NCI-H2196 treated with DMSO at 0.1 percent for 48 hours (cell line): ENCODE measurements around the gene ZNF22.
"Not testable (repeated sequence)": the region's sequence is repeated elsewhere in the genome, so short reads cannot be mapped to it uniquely, and the experiment has no call there.

Experiments used
- DNase-seq: peaks from one replicate; lab custom pipeline; 2025; ENCODE audit not compliant: unreplicated experiment; lab: John Stamatoyannopoulos, UW

The ZNF22 gene

DNA sequence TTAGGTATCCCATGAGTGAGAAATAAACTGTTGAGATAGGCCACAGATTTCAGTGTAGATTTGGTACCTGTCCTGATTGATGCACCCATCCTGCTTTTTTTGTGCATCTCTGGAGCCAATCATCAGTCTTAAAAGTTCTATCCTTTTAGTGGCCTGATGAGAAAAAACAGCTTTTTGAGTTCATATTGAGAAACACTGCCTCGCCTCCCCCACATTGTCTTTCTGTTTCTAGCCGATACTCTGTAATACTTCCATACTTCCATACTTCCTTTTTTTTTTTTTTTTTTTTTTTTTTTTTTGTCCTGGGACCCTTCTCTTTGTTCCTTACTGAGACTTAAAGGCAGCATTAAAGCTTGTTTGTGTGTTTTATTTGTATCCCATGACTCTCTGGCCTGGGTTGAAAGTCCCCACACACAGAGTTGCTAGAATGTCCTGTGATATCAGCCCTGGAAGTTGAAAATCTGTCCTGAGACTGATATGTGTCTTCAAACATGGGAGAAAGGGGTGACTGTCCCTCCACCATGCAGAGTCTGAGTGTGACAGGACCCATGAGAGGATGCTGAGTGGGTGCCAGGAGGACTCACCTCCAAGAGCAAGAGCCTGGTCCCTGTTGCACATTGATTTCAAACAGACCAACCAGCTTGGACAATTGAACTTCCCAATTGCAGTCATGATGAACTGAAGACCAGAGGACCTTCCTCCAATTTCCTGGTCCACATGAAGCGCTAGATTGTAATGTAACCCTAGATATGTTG, 5.7 kb downstream of the ZNF22 start:
- no peak for DNase-seq

DNA sequence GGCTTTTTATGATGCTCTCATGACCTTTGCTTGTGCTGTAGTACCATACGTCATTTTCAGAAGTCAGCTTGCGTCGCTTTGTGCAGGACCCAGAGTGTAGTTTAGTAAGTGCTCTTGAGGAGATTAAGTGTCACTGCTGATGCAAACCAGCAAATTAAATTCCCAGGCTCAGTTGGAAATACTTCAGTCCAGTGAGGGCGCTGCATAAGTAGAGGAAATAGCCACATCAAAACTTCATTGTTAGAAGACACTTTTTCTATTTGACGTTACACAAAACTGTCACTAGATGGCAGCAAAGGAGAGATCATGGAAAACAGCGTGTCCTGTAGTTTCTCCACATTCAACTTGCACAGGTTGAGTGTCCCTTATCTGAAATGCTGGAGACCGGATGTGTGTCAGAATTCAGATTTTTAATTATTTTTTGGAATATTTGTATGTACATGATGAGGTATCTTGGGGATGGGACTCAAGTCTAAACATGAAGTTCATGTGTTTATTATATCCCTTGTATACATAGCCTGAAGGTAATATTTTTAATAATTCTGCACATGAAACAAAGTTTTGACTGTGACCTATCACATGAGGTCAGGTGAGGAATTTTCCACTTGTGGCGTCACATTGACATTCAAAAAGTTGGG, 7.9 kb downstream of the ZNF22 start:
- peak; percentile 68 for DNase-seq

DNA sequence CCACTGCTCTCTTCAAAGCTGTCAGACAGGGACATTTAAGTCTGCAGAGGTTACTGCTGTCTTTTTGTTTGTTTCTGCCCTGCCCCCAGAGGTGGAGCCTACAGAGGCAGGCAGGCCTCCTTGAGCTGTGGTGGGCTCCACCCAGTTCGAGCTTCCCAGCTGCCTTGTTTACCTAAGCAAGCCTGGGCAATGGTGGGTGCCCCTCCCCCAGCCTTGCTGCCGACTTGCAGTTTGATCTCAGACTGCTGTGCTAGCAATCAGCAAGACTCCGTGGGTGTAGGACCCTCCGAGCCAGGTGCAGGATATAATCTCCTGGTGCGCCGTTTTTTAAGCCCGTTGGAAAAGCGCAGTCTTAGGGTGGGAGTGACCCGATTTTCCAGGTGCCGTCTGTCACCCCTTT, 13.8 kb downstream of the ZNF22 start:
- not testable (repeated sequence) for DNase-seq

DNA sequence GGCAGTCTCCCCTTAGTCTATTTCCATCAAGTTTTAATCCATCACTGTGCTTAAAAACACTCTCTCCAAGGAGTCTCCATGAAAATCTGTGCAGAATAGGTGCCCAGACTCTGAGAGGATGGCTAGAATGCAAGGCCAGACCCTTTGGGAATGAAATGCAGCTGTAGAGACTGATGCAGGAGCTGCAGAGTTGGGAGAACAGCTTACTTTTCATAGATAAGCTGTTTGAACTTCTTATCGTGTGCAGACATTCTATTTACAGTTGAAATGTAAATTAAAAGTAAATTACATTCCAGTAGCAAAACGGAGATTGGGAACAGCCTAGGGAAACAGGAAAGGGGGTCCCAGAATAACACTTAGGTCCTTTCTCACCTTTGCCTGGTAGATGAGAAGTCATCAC, 14.9 kb downstream of the ZNF22 start:
- DNase-seq: no peak

DNA sequence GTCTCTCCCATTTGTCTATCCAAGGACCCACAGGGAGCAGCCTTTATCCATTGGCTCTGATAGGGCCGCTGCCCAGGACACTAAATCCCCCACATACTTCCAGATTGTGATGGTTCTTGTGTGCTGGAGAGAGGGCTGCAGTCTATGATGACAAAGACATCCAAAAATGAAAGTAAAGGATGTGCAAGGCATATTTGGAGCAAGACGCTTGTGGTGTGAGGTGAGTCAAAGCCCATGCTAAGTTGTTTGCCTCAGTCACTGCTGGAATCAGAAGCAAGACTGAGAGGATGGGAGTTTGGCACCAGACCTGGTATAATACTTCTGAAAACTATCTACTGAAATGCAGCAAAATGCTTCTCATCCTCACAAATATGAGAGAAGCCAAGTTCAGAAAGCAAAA, 22.7 kb downstream of the ZNF22 start:
- no peak for DNase-seq

DNA sequence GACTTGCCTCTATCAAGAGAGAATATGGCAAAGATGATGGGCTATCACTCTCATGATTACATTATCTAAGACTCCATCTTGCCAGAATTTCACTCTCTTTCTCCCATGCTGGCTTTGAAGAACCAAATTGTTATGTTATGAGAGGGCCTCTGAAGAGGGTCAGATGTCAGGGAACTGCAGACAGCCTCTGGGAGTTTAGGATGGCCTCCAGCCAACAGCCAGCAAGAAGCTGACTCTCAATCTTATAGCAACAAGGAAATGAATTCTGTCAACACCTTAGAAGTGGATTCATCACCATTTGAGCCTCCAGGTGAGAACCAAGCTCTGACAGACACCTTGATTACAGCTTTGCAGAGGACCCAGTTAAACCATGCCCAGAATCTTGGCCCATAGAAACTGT, 33.6 kb downstream of the ZNF22 start:
- DNase-seq: no peak

DNA sequence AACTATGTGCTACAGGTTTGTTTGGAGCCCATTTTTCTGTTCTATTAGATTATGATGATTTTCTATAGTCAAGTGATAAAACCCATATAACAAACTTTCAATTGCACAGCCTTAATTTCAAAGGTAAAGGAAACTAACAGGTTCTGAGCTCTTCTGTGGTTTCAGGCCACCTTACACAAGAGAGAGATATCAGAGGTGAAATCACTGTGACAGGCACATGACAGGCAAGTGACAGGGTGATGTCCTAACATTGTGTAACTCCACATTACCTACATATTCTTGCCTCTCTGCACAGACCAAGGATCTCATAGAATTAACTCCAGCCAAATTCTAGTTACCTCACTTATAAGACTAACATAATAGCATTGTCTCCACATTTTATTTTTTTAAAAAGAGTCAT, 35.0 kb downstream of the ZNF22 start:
- DNase-seq: no peak

DNA sequence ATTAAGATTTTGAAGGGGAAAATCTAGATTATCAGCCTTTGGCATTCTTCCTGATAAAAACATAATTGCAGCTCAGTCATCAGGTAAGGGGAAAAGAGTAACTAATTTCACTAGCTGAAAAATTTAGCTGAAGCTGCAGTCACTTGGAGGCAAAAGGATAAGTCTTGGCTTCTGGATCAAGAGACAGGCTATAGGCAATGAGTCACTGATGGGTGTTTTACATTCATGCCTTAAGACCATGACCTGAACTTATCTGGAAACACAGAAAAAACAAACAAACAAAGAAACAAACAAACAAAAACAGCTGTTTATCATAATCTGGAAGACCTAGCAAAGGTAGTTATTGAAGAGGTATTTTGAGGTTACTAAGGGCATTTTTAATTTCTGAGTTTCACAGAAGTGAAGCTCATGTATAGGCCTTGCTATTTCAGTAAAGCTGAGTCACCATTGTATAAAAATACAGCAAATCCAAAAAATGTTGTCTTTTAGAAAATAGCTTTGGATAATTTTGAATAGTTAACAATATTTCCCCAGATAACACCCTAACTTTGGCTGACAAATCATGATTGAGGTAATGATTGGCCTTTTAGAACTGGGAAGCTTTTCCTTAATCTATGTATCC, 40.3 kb downstream of the ZNF22 start:
- DNase-seq: no peak

DNA sequence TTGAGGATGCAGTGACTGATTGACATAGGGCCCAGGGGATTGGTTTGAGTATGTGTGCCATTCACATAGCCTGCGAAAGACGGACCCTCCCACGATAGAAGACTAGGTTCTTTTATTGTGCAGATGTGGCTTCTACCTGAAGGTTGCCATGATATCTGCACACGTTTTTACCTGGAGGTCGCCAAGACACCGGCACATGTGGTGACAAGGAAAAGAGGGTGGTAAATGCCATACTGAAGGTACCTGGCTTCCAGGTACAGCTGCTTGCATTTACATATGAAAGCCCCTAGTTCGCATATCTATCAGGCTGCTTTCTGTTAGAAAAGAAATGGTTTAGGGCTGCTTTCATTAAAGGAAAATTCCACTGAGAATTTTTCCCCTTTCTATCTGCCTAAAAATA, 43.6 kb downstream of the ZNF22 start:
- DNase-seq: no peak

DNA sequence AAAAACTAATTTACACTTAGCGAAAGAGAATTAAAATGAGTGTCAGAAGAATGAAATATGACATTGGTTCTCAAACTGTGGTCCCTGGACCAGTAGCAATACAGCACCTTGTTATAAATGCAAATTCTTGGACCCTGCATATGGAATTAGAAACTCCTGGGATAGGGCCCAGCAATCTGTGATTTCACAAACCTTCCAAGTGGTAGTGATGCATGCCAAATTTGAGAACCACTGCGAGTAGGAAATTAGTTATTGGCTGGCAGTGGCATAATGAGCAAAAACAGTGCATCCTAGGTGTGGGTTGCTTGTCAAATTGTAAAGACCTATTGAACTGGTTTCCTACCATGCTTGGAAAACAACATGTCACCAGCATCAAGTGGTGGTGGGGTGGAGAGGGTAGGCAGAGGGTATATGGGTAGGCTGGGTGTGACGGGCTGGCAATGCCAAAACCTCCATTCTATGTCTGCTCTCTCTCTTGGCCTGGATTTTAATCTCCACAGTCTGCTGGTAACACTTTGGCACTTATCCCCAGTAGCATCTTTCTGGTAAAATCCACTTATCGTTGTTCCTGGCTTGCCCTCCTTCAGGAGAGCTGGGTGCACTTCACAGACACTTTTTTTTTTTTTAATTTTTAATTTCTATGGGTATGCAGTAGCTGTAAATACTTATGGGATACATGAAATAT, 50.0 kb downstream of the ZNF22 start:
- no peak for DNase-seq

DNA sequence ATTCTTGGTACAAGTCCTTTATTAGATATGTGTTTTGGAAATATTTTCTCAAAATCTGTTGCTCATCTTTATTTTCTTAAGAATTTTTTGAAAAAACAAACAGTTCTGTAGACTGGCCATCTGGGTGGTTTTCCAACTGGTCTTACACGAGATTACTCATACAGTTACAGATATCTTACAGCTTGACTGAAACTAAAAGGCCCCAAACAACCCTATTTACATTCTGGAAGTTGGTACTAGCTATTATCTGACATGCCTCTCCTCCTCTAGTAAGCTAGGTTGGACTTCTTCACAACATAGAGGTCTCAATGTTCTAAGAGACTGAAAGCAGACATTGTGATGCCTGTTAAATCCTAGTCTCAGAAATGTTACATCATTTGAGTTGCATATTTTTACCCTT, 52.0 kb downstream of the ZNF22 start:
- DNase-seq: no peak

DNA sequence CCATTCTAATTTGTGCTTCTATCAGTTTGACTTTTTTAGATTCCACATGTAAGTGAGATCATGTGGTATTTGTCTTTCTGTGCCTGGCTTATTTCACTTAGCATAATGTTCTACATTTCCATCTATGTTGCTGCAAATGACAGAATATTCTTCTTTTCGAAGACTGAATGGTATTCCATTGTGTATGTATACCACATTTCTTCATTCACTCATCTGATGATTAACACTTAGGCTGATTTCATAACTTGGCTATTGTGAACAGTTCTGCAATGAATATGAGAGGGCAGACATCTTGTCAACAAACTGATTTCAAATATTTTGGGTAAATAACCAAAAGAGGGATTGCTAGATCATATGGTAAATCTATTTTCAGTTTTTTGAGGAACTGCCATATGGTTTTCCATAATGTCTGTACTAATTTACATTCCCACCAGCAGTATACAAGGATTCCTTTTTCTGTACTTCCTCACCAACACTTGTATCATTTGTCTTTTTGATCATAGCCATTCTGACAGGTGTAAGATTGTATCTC, 52.9 kb downstream of the ZNF22 start:
- DNase-seq: no peak
